Activated CD8-positive, alpha-beta memory T cell treated with anti-CD3 and anti-CD28 coated beads for 1 hour (primary cell): ENCODE measurements around the gene DLX3.

Experiments used
- DNase-seq, 2 donors: peaks; one replicate each; pipeline ENCODE4 v3.0.0-alpha.2; 2020; ENCODE audit warnings: low read depth in 1 of 2; ENCODE audit errors: extremely low read depth in 1 of 2

Gene DLX3

DNA sequence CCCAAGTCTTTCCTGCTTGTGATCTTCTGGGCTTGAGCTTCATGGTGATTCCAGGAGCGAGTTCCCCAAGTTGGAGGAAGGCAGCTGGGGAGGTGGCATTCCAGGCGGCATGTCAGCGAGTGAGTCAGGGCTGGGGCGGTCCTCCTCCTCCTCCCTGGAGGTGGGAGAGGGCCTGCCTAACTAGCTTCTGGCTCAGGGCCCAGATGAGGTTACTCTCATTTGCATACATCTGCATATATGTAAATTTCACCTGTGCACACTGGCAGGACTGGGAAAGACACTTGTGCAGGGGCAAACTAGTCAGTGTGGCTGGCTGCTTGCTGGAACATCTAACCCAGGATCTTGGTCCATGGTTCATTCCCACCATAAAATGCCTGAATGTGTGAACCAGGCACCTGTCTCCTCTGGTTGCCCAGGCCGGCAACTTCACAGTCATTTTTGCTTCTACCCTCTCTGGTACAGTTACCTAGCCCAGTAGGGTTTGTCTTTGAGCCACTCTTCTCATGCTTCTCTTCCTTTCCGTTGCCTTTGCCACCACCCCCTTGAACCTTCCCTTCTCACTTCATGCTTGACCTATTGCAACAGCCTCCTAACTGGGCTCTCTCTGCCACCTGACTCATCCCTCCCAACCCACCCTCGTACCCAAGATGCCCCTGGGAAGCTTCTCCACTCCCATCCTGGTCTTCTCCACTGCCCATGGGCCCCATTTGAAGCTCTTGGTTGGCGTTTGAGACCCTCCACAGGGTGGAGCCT lies 35.7 kb downstream of the DLX3 start:
- no peak for DNase-seq

DNA sequence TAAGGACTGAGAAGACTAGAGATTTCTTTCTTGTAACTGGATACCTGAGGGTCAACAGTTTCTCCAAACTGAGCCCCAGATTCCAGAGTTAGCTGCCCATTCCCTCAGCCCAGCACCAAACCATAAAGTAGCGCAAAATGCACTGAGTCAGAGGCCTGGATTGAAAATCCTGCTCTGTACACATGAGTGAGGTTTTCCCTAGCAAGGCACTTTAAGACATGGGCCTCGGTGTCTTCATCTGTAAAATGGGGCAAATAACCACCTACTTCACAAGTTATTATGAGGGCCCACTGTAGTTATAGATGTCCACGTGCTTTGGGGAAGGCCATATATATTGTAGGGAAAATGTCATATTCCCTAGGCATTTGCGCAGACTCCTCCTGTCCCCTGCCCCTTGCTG lies 36.3 kb downstream of the DLX3 start:
- DNase-seq = no peak

DNA sequence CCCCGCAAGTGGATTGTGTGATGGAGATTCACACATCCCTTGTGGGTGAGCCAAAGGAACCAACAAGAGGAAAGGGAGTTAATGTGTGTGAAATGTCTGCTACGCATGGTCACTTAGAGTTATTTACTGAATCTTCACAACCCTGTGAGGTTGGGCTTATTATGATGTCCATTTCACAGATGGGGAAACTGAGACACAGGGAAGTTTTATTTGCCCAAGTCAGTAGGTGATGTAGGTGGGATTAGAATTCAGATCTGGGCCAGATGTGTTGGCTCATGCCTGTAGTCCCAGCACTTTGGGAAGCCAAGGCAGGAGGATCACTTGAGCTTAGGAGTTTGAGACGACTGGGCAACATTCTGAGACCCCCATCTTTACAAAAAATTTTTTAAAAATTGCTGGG lies 37.7 kb downstream of the DLX3 start:
- no peak for DNase-seq

DNA sequence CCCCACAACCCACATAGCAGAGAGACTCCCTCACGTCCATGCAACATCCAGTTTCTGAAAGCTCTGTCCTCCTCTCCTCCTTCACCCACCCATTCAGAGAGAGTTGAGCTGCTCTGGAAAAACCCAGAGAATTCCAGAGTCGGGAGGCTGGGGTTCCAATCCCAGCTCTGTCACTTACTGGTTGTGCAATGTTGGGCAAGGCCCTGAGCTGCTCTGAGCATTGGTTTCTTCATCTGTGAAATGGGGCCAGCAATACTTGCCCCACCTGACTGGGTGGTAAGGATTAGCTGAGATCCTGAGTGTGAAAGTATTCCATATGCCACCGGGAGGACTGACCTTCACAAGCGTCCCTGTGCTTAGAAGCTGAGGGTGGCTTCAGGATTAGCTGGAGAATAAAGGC lies 38.2 kb downstream of the DLX3 start:
- no peak for DNase-seq

DNA sequence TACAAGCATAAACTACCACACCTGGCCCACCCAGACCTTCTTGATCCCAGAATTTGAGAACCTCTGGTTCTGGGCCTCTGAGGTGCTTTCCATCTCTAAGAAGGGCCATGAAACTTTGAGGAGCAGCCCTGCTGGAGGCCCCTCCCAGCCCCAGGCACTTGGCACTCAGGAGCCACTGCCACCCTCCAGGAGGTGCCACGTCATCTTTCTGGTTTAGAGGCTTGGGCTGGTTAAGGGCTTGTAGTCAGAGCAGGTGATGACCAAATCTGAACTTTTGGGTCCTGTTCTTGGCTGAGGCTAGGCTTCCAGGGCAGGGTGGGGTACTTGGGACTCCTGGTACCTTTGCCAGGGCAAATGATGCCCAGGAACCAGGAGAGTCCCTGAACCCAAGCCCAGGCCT lies 39.9 kb downstream of the DLX3 start:
- DNase-seq = no peak

DNA sequence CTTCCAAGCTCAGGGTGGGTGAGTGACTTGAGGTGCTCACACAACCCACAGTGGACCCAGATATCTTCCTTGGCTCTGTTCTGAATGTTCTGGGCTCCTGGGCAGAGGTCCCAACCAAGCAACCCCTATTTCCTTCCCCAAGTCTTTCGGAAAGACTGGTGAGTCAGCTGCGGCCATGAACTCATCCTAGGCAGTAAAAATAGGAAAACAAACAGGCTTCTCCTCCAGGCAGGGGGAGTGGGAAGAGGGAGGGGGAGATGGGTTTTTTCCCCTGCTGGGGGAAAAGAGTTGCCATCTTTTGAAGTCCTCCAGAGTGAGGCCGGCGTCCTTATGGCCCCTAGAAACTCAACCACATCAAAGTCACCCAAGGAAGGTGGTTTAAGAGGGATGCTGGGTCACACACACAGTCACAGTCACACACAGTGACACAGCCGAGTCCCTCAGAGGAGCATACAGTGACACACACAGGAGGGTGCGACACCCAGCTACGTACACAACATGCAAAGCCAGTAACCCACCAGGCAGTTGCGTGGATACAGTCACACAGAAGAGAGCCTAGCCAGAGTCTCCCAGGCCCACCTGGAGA lies 42.0 kb downstream of the DLX3 start:
- no peak for DNase-seq

DNA sequence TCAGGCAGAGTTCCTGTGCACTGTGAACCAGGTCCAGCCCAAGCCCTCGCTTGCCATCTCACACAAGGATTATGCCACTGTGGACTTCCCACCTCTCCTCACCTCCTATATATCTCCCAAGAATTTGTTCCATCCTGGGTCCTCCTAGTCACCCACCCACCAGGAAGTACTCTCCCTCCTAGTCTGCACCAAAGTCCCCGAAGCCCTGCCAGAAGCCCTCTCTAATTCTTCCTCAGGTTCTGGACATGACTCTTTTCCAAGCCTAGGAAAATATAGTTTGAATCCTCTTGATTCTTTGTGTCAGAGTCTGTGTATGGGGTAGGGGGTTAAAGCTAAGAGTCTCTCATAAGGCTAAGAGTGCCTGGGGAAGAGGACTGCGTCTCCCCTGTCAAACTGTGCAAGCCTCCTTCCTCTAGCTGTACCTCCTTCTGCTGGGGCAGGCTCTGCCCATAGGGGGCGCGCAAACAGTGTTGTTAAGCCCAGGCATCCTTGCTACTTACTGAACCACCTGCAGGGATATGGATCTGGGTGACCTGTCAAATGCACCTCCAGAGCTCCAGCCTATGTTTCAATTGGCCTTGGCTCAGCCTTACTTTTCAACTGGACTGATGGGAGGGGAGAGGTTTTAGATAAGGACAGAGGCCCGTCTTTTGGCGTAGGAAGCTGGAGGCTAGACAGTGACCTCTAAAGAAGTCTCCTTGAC lies 42.7 kb downstream of the DLX3 start:
- peak; percentile 34 to 74 for DNase-seq

DNA sequence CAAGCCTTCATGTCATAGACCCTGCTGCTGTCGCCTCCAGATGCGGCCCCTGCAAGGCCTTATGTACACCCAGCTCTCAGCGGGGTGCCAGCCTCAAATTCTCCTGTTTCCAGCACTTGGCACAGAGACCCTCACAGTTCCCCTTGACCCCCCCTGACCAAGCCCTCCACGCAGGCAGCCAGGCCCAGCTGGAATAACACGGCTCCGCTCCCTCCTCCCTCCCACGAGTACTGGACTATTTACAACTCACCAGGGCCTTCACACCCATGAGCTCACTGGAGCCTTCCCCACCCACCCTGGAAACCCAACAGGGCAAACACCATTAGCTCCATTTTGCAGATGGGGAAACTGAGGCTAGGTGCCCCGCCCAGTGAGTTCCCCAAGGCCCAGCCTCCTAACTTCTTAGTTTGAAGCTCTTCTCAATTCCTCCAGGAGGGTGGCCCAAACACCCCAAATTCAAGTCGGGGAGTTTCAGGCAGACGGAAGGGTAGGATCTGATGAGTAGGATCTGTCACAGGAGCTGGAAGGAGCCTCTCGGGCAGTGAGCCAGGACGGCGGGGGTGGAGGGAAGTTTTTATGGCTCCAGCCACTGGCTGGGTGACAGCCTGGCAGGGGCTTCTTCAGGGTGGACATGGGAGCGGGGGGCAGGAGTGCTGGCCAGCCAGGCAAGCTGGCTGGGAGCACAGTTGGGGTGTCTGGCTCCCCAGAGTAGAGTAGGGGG lies 43.5 kb downstream of the DLX3 start:
- no peak for DNase-seq

DNA sequence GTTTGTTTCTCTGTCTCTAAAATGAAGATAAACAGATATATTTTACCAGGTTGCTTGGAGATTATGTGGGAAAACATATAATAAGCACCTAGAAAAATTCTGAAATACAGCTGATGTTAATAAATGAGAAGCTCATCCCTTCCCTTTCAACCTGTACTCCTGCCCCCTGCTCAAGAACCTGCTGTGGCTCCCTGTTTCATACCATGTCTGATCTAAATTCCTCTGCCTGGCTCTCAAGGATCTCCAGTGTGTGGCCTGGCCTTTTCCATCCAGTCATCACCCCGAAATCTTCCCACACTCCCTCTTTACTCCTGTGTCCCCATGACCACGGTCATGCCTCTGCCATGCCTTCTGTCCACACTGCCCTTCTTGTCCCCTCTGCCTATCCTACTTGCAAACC lies 45.4 kb downstream of the DLX3 start:
- no peak for DNase-seq

DNA sequence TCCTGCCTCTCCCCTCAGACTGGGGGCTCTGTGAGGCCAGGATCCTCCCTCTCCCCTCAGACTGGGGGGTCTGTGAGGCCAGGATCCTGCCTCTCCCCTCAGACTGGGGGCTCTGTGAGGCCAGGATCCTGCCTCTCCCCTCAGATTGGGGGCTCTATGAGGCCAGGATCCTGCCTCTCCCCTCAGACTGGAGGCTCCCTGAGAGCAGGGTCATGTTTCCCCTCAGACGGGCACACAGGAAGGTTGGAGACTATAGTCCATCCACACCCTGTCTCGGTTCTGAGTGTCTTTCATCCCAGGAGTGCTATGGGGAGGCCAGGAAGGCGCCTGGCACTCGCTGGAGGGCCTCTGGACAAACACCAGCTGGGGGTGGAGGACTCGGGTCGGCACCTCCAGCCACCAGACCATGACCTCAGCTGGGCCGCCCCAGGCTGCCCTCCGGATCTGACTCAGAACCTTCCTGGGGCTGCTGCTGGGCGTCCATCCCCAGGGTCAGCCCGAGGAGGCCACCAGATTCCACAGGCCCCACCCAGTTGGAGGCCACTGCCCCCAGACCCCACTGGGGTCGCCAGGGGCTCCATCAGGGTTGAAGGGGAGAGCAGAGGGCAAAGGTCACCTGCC lies 48.0 kb downstream of the DLX3 start:
- DNase-seq = no peak

DNA sequence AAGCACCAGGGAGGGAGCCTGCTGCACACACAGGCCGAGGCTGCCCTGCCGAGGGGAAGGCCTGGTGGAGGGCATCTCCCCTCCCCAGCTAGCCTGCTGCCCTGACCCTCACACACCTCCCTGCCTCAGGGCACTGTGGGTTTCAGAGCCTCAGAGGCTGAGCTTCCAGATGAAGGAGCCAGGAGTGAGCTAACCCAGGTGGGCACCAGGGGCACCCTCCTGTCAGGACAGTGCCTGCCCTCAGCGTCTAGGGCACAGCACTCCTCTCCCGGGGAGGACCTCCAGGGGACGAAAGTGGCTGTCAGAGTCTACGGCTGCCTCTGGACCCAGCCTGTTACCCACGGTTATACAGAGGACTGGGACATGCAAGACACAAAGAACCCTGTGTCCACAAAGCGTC lies 48.8 kb downstream of the DLX3 start:
- no peak for DNase-seq

DNA sequence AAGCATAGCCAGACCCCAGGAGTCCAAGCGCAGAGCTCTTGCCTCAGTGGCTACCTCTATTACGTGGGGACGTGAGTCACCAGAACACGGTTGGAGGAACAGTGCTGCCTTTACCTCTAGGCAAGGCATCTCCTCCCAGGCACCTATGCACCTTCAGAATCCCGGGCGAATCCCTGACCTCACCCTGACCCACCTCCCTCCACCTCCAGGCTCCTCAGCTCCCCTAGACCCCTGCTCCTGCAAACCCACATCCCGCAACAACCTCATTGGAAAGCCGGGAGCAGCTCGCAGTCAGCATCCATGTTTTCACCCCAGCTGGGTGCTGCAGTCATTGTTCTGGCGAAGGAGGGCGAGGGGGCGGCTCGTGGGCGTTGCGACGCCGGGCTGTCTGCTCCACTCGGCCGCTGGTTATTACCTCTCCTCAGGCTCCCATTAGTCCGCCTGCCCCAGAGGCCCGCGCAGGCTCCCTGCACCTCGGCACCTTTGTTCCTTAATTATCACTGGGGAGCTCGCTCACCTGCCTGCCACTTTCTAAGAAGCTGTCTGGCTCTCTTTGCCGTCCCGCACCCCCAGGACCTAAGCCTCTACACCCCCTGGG lies 50.7 kb downstream of the DLX3 start:
- no peak for DNase-seq

DNA sequence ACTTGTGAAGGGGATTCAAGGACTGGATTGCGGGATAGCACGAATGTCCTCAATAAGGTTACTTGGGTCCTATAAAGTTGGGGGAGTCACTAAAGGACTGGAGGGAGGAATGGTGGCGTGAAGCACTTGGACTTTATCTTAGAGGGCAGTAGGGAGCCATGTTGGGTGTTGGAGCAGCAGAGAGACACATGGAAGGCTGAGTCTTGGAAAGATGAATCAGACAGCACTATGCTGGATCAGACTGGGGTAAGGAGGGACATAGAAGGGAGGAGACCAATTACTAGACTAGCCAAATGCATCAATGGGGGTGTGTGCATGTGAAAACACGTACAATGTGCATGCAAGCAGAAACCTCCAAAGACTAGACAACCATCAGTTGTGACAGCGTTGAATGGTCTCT lies 52.1 kb downstream of the DLX3 start:
- no peak for DNase-seq

DNA sequence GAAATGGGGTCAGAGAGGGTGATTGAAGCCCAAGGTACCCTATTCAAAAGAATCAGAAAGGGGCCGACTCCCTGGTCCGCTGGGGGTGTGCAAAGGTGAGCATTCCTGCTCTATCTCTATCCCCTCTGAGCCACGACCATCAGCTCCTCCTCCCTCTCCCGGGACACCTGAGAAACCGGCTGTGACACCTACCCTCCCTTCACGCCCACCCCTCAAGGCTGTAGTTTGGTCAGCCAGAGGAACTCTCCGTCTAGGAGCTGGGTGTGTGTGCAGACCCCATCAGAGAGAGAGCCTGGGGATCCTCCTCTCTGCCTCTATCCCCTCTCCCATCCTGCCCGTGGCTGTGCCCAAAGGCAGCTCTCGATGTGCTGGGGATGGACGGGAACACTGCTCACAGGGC lies 53.6 kb downstream of the DLX3 start:
- DNase-seq = no peak
